Parathyroid adenoma (tissue), 2 donors: ENCODE data around the gene BUD31.
A peak's percentile ranks its signal among the peaks of the same experiment; 100 is the strongest.

Experiments used
- H2AFZ ChIP-seq: fragments of 300-600 bp; sonication (generic); one replicate; pipeline ENCODE4 v1.7.0; 2017; ENCODE audit warnings: antibody characterized with exemption, mild to moderate bottlenecking
- H3K27ac ChIP-seq: fragments of 300-600 bp; sonication (generic); one replicate; pipeline ENCODE4 v1.7.0; 2017
- H3K27me3 ChIP-seq: fragments of 300-600 bp; sonication (generic); one replicate; pipeline ENCODE4 v1.7.0; 2017; ENCODE audit warnings: low read length; ENCODE audit not compliant: control insufficient read depth, insufficient read depth
- H3K36me3 ChIP-seq: fragments of 300-600 bp; sonication (generic); one replicate; pipeline ENCODE4 v1.7.0; 2017; ENCODE audit warnings: low read length; ENCODE audit not compliant: control insufficient read depth, insufficient read depth
- H3K4me1 ChIP-seq: fragments of 300-600 bp; sonication (generic); one replicate; pipeline ENCODE4 v1.7.0; 2017; ENCODE audit warnings: control low read depth
- H3K4me2 ChIP-seq: fragments of 300-600 bp; sonication (generic); one replicate; pipeline ENCODE4 v1.7.0; 2017; ENCODE audit warnings: low read length
- H3K4me3 ChIP-seq: fragments of 300-600 bp; sonication (generic); one replicate; pipeline ENCODE4 v1.7.0; 2017; ENCODE audit warnings: low read depth, low read length
- H3K79me2 ChIP-seq: fragments of 300-600 bp; sonication (generic); one replicate; pipeline ENCODE4 v1.7.0; 2017; ENCODE audit warnings: control low read depth
- H3K9ac ChIP-seq: fragments of 300-600 bp; sonication (generic); one replicate; pipeline ENCODE4 v1.7.0; 2017; ENCODE audit warnings: mild to moderate bottlenecking
- H3K9me3 ChIP-seq: fragments of 300-600 bp; sonication (generic); one replicate; pipeline ENCODE4 v1.7.0; 2017; ENCODE audit warnings: low read length; ENCODE audit not compliant: control insufficient read depth
- TF ChIP-seq, protein P1 (sequence below): fragments of 300-600 bp; sonication (generic); IDR thresholded peaks from one replicate; pipeline ENCODE4 v1.7.0; 2017; ENCODE audit warnings: antibody characterized with exemption, mild to moderate bottlenecking
- donor health status: primary hyperparathyroidism.

BUD31 gene

DNA sequence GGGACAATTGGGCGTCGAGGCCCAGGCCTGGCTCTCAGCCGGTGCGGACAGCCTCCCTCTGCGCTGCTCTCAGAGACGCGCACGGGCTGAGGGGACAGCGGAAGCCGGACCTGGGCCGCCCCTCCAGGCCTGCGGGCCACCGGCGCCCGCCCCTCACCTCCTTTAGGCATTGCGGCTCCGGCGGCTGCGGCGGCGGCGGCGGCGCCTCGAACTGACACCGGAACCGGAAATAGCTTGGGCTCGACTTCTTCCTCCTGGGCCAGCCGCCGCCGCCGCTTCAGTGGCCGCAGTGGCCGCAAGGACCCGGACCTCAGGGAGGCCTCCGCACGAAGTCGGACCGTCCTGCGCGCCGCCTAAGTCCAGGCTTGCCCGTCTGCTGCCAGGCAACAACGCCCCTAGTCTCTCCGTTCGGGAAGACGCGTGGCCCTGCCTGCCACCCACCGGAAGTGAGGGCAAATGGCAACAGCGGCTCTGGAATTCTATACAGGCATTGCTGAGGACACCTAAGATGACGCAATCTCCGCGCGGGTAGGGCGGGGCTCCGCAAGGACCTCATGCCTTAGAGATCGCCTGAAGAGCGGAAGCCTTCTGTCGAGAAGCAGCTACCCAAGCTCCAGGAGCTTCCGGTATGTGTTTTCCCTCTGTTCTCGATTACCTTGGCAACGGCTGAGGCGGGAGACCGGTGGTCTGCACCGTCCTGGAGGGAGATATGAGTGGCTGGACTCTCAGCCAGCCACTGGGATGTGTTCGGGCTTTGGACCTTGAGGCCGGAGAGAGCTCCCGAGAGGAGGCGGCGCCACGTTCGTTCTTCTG lies at the start of gene BUD31, which contains the start of gene PDAP1:
Gene BUD31, plus strand, starts transcription at position 591 of the 813 bp plus-strand sequence. CDS start 2,124 bp downstream, outside the sequence.
Gene PDAP1, minus strand, starts transcription at position 219 of the 813 bp plus-strand sequence. Its CDS starts 49 bp downstream, at position 170.
- H2AFZ ChIP-seq = peak within 1 kb of the TSS; percentile 83
- H3K4me3 ChIP-seq = peak within 1 kb of the TSS; percentile 99
- H3K27ac ChIP-seq = peak within 1 kb of the TSS; percentile 95
- H3K4me2 ChIP-seq = peak within 1 kb of the TSS; percentile 76
- H3K4me1 ChIP-seq = peaks cover 7% of the 10 kb centered on the region
- H3K9ac ChIP-seq = peak within 1 kb of the TSS; percentile 79
- peaks cover 37% of the 10 kb centered on the region for H3K79me2 ChIP-seq
- H3K27me3 ChIP-seq = no peaks in the 10 kb centered on the region
- H3K36me3 ChIP-seq = no peaks in the 10 kb centered on the region
- TF ChIP-seq, protein P1, sequence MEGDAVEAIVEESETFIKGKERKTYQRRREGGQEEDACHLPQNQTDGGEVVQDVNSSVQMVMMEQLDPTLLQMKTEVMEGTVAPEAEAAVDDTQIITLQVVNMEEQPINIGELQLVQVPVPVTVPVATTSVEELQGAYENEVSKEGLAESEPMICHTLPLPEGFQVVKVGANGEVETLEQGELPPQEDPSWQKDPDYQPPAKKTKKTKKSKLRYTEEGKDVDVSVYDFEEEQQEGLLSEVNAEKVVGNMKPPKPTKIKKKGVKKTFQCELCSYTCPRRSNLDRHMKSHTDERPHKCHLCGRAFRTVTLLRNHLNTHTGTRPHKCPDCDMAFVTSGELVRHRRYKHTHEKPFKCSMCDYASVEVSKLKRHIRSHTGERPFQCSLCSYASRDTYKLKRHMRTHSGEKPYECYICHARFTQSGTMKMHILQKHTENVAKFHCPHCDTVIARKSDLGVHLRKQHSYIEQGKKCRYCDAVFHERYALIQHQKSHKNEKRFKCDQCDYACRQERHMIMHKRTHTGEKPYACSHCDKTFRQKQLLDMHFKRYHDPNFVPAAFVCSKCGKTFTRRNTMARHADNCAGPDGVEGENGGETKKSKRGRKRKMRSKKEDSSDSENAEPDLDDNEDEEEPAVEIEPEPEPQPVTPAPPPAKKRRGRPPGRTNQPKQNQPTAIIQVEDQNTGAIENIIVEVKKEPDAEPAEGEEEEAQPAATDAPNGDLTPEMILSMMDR = no peak
- no peaks in the 10 kb centered on the region for H3K9me3 ChIP-seq

DNA sequence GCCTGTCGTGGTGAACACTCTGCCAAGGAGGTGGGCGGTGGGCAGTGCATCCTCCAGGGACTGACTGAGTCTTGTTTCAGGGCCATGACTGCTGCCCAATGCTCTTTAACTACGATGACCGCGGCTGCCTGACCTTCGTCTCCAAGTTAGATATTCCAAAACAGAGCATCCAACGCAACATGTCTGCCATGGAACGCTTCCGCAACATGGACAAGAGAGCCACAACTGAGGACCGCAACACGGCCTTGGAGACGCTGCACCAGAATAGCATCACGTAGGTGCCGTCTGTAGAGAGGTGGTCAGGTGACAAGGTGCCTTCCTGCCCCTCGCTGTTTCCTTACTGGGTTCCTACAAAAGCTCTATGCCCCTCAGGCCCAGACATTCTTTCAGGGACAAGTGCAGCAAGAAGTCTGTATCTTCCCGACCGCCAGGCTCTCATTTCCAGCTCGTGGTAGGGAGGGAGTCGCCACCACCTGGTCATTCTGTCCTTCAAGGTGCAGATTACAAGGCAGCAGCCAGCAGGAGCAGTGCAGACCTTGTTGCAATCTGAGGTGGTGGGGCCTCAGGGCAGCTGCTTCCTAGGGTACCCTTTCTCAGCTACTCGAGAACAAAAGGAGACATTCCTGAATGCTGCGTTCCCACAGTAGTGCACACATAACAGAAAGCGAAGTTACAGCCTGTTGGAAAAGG lies 49.2 kb upstream of the BUD31 start:
- Histone ChIP-seq H3K27me3 (no peaks in the 10 kb centered on the region), H3K9me3 (no peaks in the 10 kb centered on the region), H2AFZ (no peak overlapping the region), H3K9ac (no peak overlapping the region), H3K4me1 (no peaks in the 10 kb centered on the region), H3K79me2 (no peaks in the 10 kb centered on the region), H3K36me3 (no peaks in the 10 kb centered on the region), H3K4me3 (no peak overlapping the region), H3K4me2 (no peak overlapping the region), H3K27ac (no peak overlapping the region)
- TF ChIP-seq, protein P1 = no peak

DNA sequence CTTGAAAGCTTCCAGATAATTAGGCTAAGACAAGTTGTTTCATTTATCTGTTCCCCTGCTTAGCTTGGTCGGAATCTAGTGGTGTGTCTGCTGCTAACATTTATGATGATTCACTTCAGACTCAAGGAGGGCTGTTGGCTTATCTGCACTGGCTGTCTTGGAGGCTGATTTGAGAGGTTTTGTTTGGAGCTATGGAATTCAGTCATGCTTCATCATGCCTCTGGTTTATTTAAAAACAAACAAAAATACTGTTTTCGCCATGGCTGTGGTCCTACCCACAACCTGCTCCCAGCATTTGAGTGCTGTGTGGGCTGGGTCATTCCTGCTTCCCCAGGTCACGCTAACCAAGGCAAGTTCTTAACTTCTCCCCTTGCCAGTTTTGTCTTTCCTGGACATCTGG lies 46.0 kb upstream of the BUD31 start:
- TF ChIP-seq, protein P1 = no peak
- no peaks in the 10 kb centered on the region for H3K79me2 ChIP-seq
- H3K4me1 ChIP-seq = no peaks in the 10 kb centered on the region
- H3K36me3 ChIP-seq = no peaks in the 10 kb centered on the region
- no peak overlapping the region for H3K4me2 ChIP-seq
- no peak overlapping the region for H3K4me3 ChIP-seq
- no peaks in the 10 kb centered on the region for H3K27me3 ChIP-seq
- no peak overlapping the region for H3K27ac ChIP-seq
- no peak overlapping the region for H3K9ac ChIP-seq
- no peaks in the 10 kb centered on the region for H3K9me3 ChIP-seq
- H2AFZ ChIP-seq = no peak overlapping the region

DNA sequence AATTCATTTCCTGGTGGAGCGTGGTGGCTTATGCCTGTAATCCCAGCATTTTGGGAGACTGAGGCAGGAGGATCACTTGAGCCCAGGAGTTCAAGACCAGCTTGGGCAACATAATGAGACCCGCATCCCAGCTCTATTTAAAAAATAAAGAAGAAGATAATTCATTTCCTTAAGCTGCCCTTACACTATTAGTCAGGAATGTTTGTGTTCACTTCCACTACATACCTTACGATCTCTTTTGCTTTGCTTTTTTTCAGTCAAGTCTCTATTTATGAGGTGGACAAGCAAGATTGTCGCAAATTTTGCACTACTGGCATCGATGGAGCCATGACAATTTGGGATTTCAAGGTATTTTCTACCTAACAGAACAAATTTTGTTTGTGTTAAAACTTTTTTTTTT lies 45.5 kb upstream of the BUD31 start:
- H3K36me3 ChIP-seq = no peaks in the 10 kb centered on the region
- TF ChIP-seq, protein P1 = no peak

More for the DNA sequence above, 45.5 kb upstream of the BUD31 start:
- no peak overlapping the region for H3K4me3 ChIP-seq
- H3K9me3 ChIP-seq = no peaks in the 10 kb centered on the region
- no peak overlapping the region for H2AFZ ChIP-seq
- H3K4me1 ChIP-seq = no peaks in the 10 kb centered on the region
- H3K79me2 ChIP-seq = no peaks in the 10 kb centered on the region
- H3K9ac ChIP-seq = no peak overlapping the region
- H3K27me3 ChIP-seq = no peaks in the 10 kb centered on the region
- H3K4me2 ChIP-seq = no peak overlapping the region
- no peak overlapping the region for H3K27ac ChIP-seq
